CD14-positive monocyte (primary cell): Measurements from ENCODE around the gene CDC6. TPM values are rescaled to one million over a fixed set of nuclear protein-coding genes. Genes with fewer than 3 reads are reported as not detected.

ENCODE experiments used
- DNase-seq, 3 donors: peaks; one replicate each; pipeline ENCODE4 v3.0.0-alpha.2; 2011 to 2022
- H2AFZ ChIP-seq: 2 replicates; pipeline ENCODE4 v1.6.0; 2012; ENCODE audit warnings: mild to moderate bottlenecking, low read depth, low read length, inconsistent platforms; ENCODE audit not compliant: insufficient read depth, poor library complexity, severe bottlenecking
- H3K27ac ChIP-seq, 2 donors: 1 replicate in 1 of 2; 2 replicates in 1 of 2; pipeline ENCODE4 v1.5.1; 2012 to 2013; ENCODE audit warnings: low read length in 2 of 2, control low read depth in 1 of 2, inconsistent platforms in 1 of 2, low read depth in 1 of 2, mild to moderate bottlenecking in 1 of 2
- H3K27me3 ChIP-seq, 2 donors: one replicate each; pipeline versions ENCODE4 v1.6.0 to v1.6.1; 2011 to 2013; ENCODE audit warnings: low read length in 2 of 2; ENCODE audit not compliant: control insufficient read depth in 2 of 2, insufficient read depth in 2 of 2
- H3K36me3 ChIP-seq, 2 donors: replicated peaks in 1 of 2; 1 replicate in 1 of 2; 2 replicates in 1 of 2; pipeline versions ENCODE4 v1.5.1 to v1.6.1; 2012 to 2013; ENCODE audit warnings: low read length in 2 of 2, control low read depth in 1 of 2, inconsistent platforms in 1 of 2, mild to moderate bottlenecking in 1 of 2; ENCODE audit not compliant: insufficient read depth in 2 of 2, control insufficient read depth in 1 of 2
- H3K4me1 ChIP-seq, 2 donors: 1 replicate in 1 of 2; 2 replicates in 1 of 2; pipeline versions ENCODE4 v1.5.1 to v1.6.1; 2012 to 2013; ENCODE audit warnings: low read length in 2 of 2, control low read depth in 1 of 2, inconsistent platforms in 1 of 2, mild to moderate bottlenecking in 1 of 2, moderate library complexity in 1 of 2; ENCODE audit not compliant: insufficient read depth in 2 of 2, control insufficient read depth in 1 of 2
- H3K4me2 ChIP-seq: replicated peaks from 2 replicates; pipeline ENCODE3; 2012; ENCODE audit warnings: low read length, moderate library complexity, mild to moderate bottlenecking; ENCODE audit not compliant: poor library complexity, severe bottlenecking; ENCODE audit errors: extremely low read depth
- H3K4me3 ChIP-seq, 3 experiments: fragments of 200-600 bp in 1 of 3; sonication (generic) in 1 of 3; replicated peaks in 1 of 3; 1 replicate in 2 of 3; 2 replicates in 1 of 3; pipeline ENCODE4 v1.5.1; 2011 to 2013; ENCODE audit warnings: low read length in 3 of 3, mild to moderate bottlenecking in 3 of 3, control low read depth in 2 of 3, low read depth in 2 of 3, inconsistent platforms in 1 of 3, moderate library complexity in 1 of 3
- H3K79me2 ChIP-seq: 2 replicates; pipeline ENCODE4 v1.6.0; 2012; ENCODE audit warnings: mild to moderate bottlenecking, control low read depth, inconsistent platforms, low read length, moderate library complexity; ENCODE audit not compliant: insufficient read depth
- H3K9ac ChIP-seq: 2 replicates; pipeline ENCODE4 v1.6.0; 2017; ENCODE audit warnings: low read length, mild to moderate bottlenecking; ENCODE audit not compliant: insufficient read depth, poor library complexity, severe bottlenecking
- H3K9me3 ChIP-seq, 2 donors: replicated peaks in 1 of 2; 1 replicate in 1 of 2; 2 replicates in 1 of 2; pipeline versions ENCODE4 v1.5.1 to v1.6.1; 2012 to 2013; ENCODE audit warnings: low read length in 2 of 2, control low read depth in 1 of 2; ENCODE audit not compliant: control insufficient read depth in 1 of 2, insufficient read depth in 1 of 2
- H4K20me1 ChIP-seq: 2 replicates; pipeline ENCODE4 v1.6.0; 2012; ENCODE audit warnings: mild to moderate bottlenecking, low read length, control low read depth, moderate library complexity; ENCODE audit not compliant: insufficient read depth
- H3K27ac Mint-ChIP-seq, 7 donors: one replicate each; pipeline ENCODE4 v1.8.0; 2020; ENCODE audit warnings: mild to moderate bottlenecking in 7 of 7, mixed read lengths in 7 of 7, moderate library complexity in 6 of 7, inconsistent platforms in 2 of 7
- H3K27me3 Mint-ChIP-seq, 3 donors: one replicate each; pipeline ENCODE4 v1.8.0; 2021 to 2022; ENCODE audit warnings: low read depth in 3 of 3, mild to moderate bottlenecking in 3 of 3, mixed read lengths in 3 of 3, moderate library complexity in 3 of 3, inconsistent platforms in 1 of 3
- H3K36me3 Mint-ChIP-seq, 2 donors: one replicate each; pipeline ENCODE4 v1.8.0; 2020; ENCODE audit warnings: mixed read lengths in 2 of 2, inconsistent platforms in 1 of 2, mild to moderate bottlenecking in 1 of 2
- H3K4me1 Mint-ChIP-seq: one replicate; pipeline ENCODE4 v1.8.0; 2020; ENCODE audit warnings: mild to moderate bottlenecking, mixed read lengths
- H3K4me3 Mint-ChIP-seq, 2 donors: one replicate each; pipeline ENCODE4 v1.8.0; 2020; ENCODE audit warnings: mild to moderate bottlenecking in 2 of 2, mixed read lengths in 2 of 2, moderate library complexity in 1 of 2
- H3K9me3 Mint-ChIP-seq, 7 donors: one replicate each; pipeline ENCODE4 v1.8.0; 2020 to 2022; ENCODE audit warnings: mixed read lengths in 7 of 7, mild to moderate bottlenecking in 6 of 7, moderate library complexity in 6 of 7, inconsistent platforms in 2 of 7
- CTCF ChIP-seq: fragments of 200-600 bp; IDR thresholded peaks from one replicate; pipeline ENCODE4 v1.8.0; 2022; ENCODE audit warnings: antibody characterized with exemption, mild to moderate bottlenecking
- WGBS: methylation state at CpG from one replicate; pipeline ENCODE4 v1.1.5; 2013; ENCODE audit warnings: missing lambda C conversion rate; ENCODE audit not compliant: insufficient coverage; 5-methylcytosine and 5-hydroxymethylcytosine counted together
- intact Hi-C, 2 donors: fragments of 100-400 bp; cut with micrococcal nuclease; formaldehyde crosslinking; loops; one replicate each; pipeline versions ENCODE4 v1.15.0 to v1.15.1; 2023
- polyA plus RNA-seq, 3 donors: library from polyadenylated mRNA; depleted of rRNA in 1 of 3; unstranded in 2 of 3; stranded (reverse) in 1 of 3; fragments of 300-500 nt in 2 of 3; fragments of >200 nt in 1 of 3; fragmentation: Illumina TruSeq in 2 of 3; gene quantifications; 1 replicate in 2 of 3; 2 replicates in 1 of 3; pipeline ENCODE4 v1.2.3, GENCODE V29; 2012 to 2021

Gene CDC6
- polyA plus RNA-seq, 3 donors: 0.11 to 0.21 TPM; not detected in 1

GRCh38 chr17:40290629-40291280, 3.1 kb downstream of the CDC6 start:
- peaks cover 13 to 24% of the 10 kb centered on the region in 2 donors for H3K36me3 Mint-ChIP-seq
- H3K4me1 Mint-ChIP-seq: peaks cover 13% of the 10 kb centered on the region
- Histone ChIP-seq H3K4me3 (no peak overlapping the region), H2AFZ (no peak overlapping the region), H3K27ac (no peak overlapping the region), H4K20me1 (no peaks in the 10 kb centered on the region), H3K27me3 (no peaks in the 10 kb centered on the region), H3K36me3 (peaks cover 11 to 19% of the 10 kb centered on the region in 2 donors), H3K4me2 (no peak overlapping the region), H3K9ac (no peak overlapping the region), H3K4me1 (peaks cover 12 to 15% of the 10 kb centered on the region in 2 donors), H3K9me3 (no peaks in the 10 kb centered on the region), H3K79me2 (peaks cover 37% of the 10 kb centered on the region)
- TF ChIP-seq CTCF: peak; percentile 69
- peaks cover 0 to 1% (median 0%) of the 10 kb centered on the region in 3 donors for H3K27me3 Mint-ChIP-seq
- 90% methylated on average over 2 of the region's 4 CpGs for WGBS
- no peak overlapping the region for H3K27ac Mint-ChIP-seq
- DNase-seq: peak; percentile 33 to 77 (median 65)
- H3K4me3 Mint-ChIP-seq: no peak overlapping the region
- no peaks in the 10 kb centered on the region for H3K9me3 Mint-ChIP-seq
- intact Hi-C loops: loop anchor here (5.0 kb wide), 2 partner anchors 88 to 278 kb away; no protein-coding TSS in a partner anchor

- no peak overlapping the region for H3K4me3 ChIP-seq
- no peak overlapping the region for H2AFZ ChIP-seq
- H3K4me1 Mint-ChIP-seq: peaks cover 13% of the 10 kb centered on the region
- DNase-seq: no peak
- no peak overlapping the region for H3K4me3 Mint-ChIP-seq
- WGBS: 93% methylated on average over 2 of the region's 2 CpGs
- H3K27ac ChIP-seq: no peak overlapping the region
- H3K27me3 ChIP-seq: no peaks in the 10 kb centered on the region
- peaks cover 12 to 15% of the 10 kb centered on the region in 2 donors for H3K4me1 ChIP-seq
- no peak overlapping the region for H3K9ac ChIP-seq
- no peak overlapping the region for H3K4me2 ChIP-seq
- H3K27ac Mint-ChIP-seq: no peak overlapping the region
- H3K36me3 ChIP-seq: peaks cover 11 to 24% of the 10 kb centered on the region in 2 donors
- intact Hi-C loops: loop anchor here (5.0 kb wide), 2 partner anchors 89 to 279 kb away; no protein-coding TSS in a partner anchor
- H3K9me3 Mint-ChIP-seq: no peaks in the 10 kb centered on the region
- H3K36me3 Mint-ChIP-seq: peaks cover 15 to 27% of the 10 kb centered on the region in 2 donors
- no peaks in the 10 kb centered on the region for H3K9me3 ChIP-seq
- H4K20me1 ChIP-seq: no peaks in the 10 kb centered on the region
- TF ChIP-seq CTCF: no peak
- no peaks in the 10 kb centered on the region for H3K27me3 Mint-ChIP-seq
- H3K79me2 ChIP-seq: peaks cover 37% of the 10 kb centered on the region
Observed at GRCh38 chr17:40291281-40291664, 3.6 kb downstream of the CDC6 start.
